Prostate gland (tissue), 2 donors: Measurements from ENCODE around the gene VIPAS39.

Experiments used
- CTCF ChIP-seq, 4 experiments: fragments of 200-600 bp in 2 of 4; fragments of 450-650 bp in 2 of 4; sonication (generic) in 2 of 4; IDR thresholded peaks; 1 replicate in 3 of 4; 2 replicates in 1 of 4; pipeline ENCODE4 v1.5.1; 2016 to 2019; ENCODE audit warnings: antibody characterized with exemption in 4 of 4, mild to moderate bottlenecking in 2 of 4, moderate library complexity in 2 of 4
- POLR2A ChIP-seq: fragments of 450-650 bp; IDR thresholded peaks from one replicate; pipeline ENCODE4 v1.6.1; 2016; ENCODE audit warnings: antibody characterized with exemption, mild to moderate bottlenecking

- TF ChIP-seq CTCF (IDR thresholded peaks at IDR 0.05) (no peak), POLR2A (no peak)
These were observed 15.2 kb downstream of the VIPAS39 start for GRCh38 chr14:77442196-77442595.
